ENCODE results near the gene RFX2.
"Not testable (repeated sequence)": the region's sequence is repeated elsewhere in the genome, so short reads cannot be mapped to it uniquely, and the experiment has no call there.

The RFX2 gene

DNA sequence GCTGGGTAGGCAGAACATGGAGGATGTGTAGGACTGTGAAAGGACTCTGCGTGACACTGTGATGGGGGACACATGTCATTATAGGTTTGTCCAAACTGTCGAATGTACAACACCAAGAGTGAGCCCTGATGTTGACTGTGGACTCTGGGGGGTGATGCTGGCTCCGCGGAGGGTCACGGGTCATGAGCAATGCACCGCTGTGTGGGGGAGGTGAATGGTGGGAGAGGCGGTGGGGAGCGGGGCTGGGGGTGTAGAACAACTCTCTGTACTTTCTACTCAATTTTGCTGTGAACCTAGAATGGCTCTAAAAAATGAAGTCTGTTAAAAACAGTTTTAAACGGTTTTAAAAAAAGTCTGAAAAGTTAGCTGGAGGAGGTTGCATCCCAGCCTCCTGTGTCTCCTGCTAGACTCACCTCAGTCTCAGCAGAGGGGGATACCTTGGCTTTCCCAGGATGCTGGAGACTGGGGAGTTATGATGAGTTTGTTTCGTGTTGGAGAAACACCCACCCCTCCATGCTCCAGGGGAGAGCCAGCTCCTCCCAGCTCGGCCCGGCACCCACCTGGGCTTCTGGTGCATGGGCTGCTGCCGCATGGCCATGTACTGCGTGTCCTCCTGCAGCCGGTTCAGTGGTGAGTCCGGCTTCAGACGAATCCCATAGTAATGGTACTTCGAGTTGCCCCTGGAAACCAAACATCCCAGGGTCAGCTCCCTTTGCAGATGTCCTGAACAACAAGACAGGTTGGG, 97.7 kb downstream of the RFX2 start:
- DNase-seq (ENCODE audit: low read depth) = no peak
- in situ Hi-C loops (cut with HindIII; ENCODE audit: low sequenced_read_pairs) = no loop called here
- no peak overlapping the region for H3K4me3 ChIP-seq (ENCODE audit: low read depth, low read length)
- TF ChIP-seq, protein P1, sequence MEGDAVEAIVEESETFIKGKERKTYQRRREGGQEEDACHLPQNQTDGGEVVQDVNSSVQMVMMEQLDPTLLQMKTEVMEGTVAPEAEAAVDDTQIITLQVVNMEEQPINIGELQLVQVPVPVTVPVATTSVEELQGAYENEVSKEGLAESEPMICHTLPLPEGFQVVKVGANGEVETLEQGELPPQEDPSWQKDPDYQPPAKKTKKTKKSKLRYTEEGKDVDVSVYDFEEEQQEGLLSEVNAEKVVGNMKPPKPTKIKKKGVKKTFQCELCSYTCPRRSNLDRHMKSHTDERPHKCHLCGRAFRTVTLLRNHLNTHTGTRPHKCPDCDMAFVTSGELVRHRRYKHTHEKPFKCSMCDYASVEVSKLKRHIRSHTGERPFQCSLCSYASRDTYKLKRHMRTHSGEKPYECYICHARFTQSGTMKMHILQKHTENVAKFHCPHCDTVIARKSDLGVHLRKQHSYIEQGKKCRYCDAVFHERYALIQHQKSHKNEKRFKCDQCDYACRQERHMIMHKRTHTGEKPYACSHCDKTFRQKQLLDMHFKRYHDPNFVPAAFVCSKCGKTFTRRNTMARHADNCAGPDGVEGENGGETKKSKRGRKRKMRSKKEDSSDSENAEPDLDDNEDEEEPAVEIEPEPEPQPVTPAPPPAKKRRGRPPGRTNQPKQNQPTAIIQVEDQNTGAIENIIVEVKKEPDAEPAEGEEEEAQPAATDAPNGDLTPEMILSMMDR (IDR thresholded peaks at IDR 0.05; ENCODE audit: low read depth, low read length, missing control alignments) = no peak

DNA sequence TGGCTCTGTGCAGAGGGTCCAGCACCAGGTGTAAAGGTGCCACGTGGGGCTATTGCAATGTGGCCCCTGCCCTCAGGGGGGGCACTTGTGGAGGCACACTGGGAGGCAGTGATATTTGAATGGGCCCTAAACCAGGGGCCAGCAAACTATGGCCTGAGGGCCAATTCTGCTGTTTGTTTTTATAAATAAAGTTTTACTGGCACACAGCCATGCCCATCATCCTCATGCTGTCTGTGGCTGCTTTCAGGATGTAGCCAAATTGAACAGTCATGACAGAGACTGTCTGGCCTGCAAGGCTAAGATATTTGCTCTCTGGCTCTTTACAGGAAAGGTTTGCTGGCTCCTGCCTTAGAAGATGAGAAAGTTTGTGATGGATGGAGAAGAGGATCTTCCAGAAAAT, 98.5 kb downstream of the RFX2 start:
- H3K4me3 ChIP-seq (ENCODE audit: low read depth, low read length) = no peak overlapping the region
- no peak for DNase-seq (ENCODE audit: low read depth)
- TF ChIP-seq, protein P1 (IDR thresholded peaks at IDR 0.05; ENCODE audit: low read depth, low read length, missing control alignments) = no peak
- in situ Hi-C loops (cut with HindIII; ENCODE audit: low sequenced_read_pairs) = no loop called here

DNA sequence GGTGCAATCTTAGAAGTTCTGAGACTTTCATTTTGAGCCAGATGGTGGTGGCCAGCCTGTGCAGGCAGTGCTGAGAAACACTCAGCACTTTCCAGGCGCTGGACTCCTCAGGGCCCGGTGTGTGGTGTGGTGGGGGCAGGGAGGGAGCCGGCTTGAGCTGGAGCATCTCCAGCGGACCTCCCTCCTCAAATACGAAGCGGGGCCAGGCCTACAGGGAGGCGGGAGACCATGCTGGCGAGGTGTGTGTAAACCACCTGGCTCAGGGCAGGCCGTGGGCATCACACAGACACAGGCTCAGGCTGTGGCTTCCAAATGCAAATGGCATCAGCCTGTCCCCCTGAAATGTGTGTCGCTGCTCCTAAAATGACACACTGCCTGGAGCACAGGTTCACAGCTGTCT, 99.1 kb downstream of the RFX2 start:
- in situ Hi-C loops (cut with HindIII; ENCODE audit: low sequenced_read_pairs) = no loop called here

DNA sequence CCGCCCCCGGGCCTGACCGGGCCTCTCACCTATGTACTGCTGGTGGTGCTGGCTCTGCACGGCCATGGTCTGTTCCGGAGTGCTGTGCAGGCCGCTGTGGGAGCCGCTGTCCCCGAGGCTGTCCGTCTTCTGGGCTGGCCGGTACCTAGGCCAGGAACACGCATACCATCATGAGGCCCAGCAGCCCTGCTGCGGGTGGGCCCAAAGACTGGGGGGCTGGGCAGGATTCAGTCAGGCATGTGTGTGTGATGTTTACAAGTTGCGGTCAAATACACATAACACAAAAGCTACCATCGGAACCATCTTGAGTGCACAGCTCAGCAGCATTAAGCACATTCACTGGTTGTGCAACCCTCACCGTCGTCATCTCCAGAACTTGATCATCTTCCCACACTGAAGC, 100.2 kb downstream of the RFX2 start:
- in situ Hi-C loops (cut with HindIII; ENCODE audit: low sequenced_read_pairs) = no loop called here
- no peak overlapping the region for H3K4me3 ChIP-seq (ENCODE audit: low read depth, low read length)
- no peak for DNase-seq (ENCODE audit: low read depth)
- TF ChIP-seq, protein P1 (IDR thresholded peaks at IDR 0.05; ENCODE audit: low read depth, low read length, missing control alignments) = no peak

More for the DNA sequence above, 99.1 kb downstream of the RFX2 start:
- DNase-seq (ENCODE audit: low read depth) = no peak
- TF ChIP-seq, protein P1 (IDR thresholded peaks at IDR 0.05; ENCODE audit: low read depth, low read length, missing control alignments) = no peak
- H3K4me3 ChIP-seq (ENCODE audit: low read depth, low read length) = no peak overlapping the region

DNA sequence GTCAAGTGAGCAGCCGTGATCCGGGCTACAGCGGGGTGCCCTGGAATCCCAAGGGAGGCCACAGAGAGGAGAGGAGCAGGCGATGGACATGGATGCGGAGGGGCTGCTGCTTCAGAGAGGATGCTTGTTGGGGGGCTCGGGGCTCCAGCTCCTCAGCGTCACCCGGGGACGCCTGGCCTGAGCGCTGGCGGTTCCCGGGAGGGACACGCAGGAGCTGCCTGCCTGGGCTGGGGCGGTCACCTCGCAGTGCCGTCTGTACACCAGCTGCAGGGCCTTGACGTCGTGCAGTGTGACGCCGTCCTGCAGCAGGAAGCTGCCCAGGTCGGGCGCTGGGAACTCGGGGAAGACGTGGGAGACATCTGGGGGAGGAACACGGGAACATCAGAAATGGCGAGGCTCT, 102.4 kb downstream of the RFX2 start:
- TF ChIP-seq, protein P1 (IDR thresholded peaks at IDR 0.05; ENCODE audit: low read depth, low read length, missing control alignments) = no peak
- H3K4me3 ChIP-seq (ENCODE audit: low read depth, low read length) = no peak overlapping the region
- DNase-seq (ENCODE audit: low read depth) = no peak
- in situ Hi-C loops (cut with HindIII; ENCODE audit: low sequenced_read_pairs) = no loop called here

DNA sequence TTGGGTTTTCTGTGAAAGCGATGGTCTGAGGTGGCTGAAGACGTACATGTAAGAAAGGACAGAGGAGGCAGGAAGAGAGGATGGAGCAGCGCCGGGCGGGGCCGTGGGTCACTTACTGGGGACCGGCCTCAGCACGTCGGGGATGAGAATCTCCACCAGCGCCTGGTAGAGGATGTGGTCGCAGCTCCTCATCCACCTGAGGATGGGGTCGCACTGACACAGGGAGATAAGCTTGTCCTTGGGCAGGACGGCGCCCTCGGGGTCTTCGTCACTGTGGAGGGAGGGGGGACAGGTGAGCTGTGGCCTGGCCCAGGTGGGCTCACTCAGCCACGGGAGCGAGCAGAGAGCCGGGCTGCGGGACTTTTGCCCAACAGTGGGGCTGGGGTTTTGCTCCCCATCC, 103.4 kb downstream of the RFX2 start:
- TF ChIP-seq, protein P1 (IDR thresholded peaks at IDR 0.05; ENCODE audit: low read depth, low read length, missing control alignments) = no peak
- no peak for DNase-seq (ENCODE audit: low read depth)

DNA sequence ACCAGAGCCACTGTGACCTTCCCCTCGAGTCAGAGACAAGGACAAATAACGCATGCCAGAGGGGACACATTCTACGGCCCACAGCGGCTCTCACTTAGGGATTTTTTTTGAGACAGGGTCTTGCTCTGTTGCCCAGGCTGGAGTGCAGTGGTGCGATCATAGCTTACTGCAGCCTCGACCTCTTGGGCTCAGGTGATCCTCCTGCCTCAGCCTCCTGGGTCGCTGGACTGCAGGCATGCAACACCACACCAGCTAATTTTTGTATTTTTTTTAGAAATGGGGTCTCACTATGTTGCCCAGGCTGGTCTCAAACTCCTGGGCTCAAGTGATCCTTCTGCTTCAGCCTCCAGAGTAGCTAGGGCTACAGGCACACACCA, 104.2 kb downstream of the RFX2 start:
- in situ Hi-C loops (cut with HindIII; ENCODE audit: low sequenced_read_pairs); H3K4me3 ChIP-seq (ENCODE audit: low read depth, low read length): not testable (repeated sequence)

More for the DNA sequence above, 103.4 kb downstream of the RFX2 start:
- no peak overlapping the region for H3K4me3 ChIP-seq (ENCODE audit: low read depth, low read length)
- in situ Hi-C loops (cut with HindIII; ENCODE audit: low sequenced_read_pairs) = no loop called here

More for the DNA sequence above, 104.2 kb downstream of the RFX2 start:
- DNase-seq (ENCODE audit: low read depth) = not testable (repeated sequence)
